ENCODE data around the gene RPL11.
"Not testable (repeated sequence)": the region's sequence is repeated elsewhere in the genome, so short reads cannot be mapped to it uniquely, and the experiment has no call there.

The RPL11 gene

DNA sequence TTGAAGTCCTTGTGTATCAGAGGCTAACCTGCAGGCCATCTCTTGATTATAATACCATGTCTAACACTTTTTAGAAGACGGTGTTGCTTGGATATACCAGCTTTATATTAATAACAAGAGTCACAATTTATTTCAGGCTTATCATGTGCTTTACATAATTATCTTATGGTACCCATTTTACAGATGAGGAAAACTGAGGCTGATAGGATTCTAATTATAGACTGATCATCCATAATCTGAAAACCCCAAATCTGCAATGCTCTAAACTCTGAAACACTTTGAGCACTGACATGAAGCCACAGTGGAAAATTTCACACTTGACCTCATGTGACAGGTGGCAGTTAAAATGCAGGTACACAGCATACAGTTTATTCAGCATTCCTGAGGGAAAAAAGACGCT, 7.2 kb upstream of the RPL11 start:
- no peak for DNase-seq (ENCODE audit: low spot score)

DNA sequence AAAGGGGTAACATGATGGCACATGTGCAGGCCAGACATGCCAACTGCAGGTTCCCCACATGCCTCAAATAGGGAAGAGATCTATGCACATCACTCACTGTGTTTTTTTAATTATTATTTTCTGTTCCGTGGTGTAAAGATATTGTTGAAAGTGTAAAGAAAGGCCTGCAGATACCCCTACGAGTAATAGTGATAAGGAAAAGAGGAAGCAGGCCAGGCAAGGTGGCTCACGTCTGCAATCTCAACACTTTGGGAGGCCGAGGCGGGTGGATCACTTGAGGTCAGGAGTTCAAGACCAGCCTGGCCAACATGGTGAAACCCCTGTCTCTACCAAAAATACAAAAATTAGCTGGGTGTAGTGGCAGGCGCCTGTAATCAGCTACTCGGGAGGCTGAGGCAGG, 6.4 kb upstream of the RPL11 start:
- not testable (repeated sequence) for FAIRE-seq; DNase-seq (ENCODE audit: low spot score)

More for the DNA sequence above, 7.2 kb upstream of the RPL11 start:
- FAIRE-seq: no peak

DNA sequence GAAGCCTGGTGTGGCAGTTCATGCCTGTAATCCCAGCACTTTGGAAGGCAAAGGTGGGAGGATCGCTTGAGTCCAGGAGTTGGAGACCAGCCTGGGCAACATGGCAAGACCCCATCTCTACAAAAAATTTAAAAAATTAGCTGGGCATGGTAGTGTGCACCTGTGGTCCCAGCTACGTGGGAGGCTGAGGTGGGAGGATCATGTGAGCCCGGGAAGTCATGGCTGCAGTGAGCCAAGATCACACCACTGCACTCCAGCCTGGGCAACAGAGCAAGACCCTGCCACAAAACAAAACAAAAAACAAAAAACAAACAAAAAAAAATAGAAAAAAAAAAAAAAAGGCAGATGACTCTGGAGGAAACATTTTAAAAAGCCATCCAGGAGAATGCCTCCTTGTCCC, 3.9 kb upstream of the RPL11 start:
- DNase-seq (ENCODE audit: low spot score); FAIRE-seq: not testable (repeated sequence)

DNA sequence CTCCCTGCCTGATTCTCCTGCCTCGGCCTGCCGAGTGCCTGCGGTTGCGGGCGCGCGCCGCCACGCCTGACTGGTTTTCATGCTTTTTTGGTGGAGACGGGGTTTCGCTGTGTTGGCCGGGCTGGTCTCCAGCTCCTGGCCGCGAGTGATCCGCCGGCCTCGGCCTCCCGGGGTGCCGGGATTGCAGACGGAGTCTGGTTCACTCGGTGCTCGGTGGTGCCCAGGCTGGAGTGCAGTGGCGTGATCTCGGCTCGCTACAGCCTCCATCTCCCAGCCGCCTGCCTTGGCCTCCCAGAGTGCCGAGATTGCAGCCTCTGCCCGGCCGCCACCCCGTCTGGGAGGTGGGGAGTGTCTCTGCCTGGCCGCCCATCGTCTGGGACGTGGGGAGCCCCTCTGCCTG, 3.3 kb upstream of the RPL11 start:
- not testable (repeated sequence) for DNase-seq (ENCODE audit: low spot score); FAIRE-seq

DNA sequence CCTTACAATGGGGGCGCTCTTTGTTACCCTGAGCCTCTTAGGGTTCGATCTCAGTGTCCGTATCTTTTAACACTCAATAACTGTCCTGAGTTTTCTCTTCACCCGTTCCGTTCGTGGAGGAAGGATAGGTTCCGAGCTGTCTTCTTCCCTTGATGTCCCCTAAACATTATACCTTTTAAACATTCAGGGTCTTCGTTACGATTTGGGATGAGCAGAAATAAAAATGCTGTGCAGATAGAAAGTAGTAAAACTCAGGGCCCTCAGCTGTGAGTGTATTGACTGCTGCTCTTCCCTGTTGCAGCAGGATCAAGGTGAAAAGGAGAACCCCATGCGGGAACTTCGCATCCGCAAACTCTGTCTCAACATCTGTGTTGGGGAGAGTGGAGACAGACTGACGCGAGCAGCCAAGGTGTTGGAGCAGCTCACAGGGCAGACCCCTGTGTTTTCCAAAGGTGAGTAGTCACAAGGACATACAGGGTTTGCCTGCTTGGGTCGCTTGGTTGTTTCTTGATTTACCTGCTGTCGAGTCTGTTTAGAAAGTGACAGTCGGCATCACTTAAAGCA, 784 bp downstream of the RPL11 start:
- DNase-seq (ENCODE audit: low spot score): no peak
- no peak for FAIRE-seq

DNA sequence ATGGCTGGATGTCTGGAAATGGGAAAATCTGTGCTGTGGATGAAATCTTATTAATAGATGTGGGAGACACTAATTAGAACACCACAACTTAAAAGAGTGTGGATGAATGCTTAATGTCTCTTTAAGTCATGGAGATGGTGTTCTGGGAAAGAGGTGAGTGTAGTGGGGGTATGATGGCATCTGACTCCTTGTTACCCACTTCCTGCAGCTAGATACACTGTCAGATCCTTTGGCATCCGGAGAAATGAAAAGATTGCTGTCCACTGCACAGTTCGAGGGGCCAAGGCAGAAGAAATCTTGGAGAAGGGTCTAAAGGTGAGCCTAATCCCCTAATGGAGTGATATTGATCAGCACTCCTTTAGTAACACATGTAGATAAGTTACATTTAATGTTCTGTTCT, 2.0 kb downstream of the RPL11 start:
- FAIRE-seq: no peak

DNA sequence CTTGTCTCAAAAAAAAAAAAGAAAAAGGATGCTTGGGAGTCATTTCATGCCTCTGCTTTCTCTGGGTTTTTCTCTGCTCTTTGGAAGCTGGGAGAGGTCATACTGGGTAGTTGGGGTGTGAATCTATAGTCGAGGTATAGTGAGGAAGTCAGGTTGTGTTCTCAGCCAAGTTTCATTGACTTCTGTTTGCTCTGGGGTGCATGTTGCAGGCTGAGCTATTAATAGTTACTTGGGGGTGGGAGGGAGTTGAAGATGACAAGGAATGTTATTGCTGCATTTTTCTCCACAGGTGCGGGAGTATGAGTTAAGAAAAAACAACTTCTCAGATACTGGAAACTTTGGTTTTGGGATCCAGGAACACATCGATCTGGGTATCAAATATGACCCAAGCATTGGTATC, 2.8 kb downstream of the RPL11 start:
- FAIRE-seq (no peak), DNase-seq (ENCODE audit: low spot score) (no peak)

More for the DNA sequence above, 2.0 kb downstream of the RPL11 start:
- DNase-seq (ENCODE audit: low spot score): no peak

DNA sequence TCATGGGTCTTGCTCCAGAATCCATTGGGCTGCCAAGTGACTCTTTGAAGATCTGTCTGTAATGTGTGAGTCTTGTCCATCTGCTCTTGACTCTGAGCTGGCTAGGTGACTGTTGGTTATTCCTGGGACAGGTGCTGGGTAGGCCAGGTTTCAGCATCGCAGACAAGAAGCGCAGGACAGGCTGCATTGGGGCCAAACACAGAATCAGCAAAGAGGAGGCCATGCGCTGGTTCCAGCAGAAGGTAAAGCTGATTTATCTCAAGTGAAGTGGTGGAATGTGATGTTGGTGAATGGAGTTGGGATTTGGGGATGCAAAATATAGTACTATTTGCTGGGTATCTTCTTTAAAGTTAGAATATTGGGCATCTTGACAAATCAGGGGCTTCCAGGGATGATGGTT, 4.1 kb downstream of the RPL11 start:
- no peak for DNase-seq (ENCODE audit: low spot score)
- FAIRE-seq: no peak

DNA sequence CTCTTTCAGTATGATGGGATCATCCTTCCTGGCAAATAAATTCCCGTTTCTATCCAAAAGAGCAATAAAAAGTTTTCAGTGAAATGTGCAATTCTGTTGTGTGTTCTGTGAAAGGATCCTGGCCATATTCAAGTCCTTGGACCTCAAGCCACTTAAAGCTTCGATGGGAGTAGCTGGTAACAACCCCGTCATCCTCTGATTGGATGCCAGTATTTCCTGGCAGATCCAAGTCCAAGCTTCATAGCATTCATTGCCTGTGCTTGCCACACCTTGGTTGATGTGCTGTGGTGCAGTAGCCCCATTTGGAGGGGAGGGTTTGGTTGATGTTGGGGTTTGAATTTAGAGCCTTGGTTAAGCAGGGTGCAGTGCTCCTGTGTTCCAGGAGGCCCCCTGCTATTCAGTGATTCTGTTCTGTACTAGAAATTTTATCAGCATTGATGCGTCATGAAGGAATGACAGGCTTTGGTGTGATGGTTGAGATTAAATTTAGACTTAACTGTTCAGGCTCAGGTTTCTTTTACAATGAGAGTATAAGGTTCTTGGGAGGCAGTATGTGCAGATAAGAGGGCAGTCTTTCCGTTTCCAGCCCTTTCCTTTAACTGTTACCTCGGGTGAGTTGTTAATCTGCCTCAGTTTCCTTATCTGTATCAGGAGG, 4.9 kb downstream of the RPL11 start:
- DNase-seq (ENCODE audit: low spot score): no peak
- FAIRE-seq: no peak

DNA sequence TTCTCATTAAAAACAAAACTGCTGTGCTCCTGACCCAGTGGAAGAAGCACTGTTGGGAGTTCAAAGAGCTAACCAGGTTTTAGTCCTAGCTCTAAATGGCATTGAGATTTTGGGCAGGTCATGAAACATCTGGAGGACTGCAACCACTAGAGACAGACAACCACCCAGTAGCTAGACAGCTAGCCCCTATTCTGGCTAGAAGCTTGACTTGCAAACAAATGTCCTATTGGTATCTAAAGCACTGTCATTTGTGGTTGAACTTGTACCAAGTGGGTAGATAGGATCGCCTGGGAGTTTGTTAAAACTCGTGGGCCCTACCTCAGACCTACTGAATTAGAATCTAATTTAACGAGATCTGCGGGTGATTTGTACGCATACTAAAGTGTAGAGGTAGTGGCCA, 6.9 kb downstream of the RPL11 start:
- no peak for DNase-seq (ENCODE audit: low spot score)
- no peak for FAIRE-seq

DNA sequence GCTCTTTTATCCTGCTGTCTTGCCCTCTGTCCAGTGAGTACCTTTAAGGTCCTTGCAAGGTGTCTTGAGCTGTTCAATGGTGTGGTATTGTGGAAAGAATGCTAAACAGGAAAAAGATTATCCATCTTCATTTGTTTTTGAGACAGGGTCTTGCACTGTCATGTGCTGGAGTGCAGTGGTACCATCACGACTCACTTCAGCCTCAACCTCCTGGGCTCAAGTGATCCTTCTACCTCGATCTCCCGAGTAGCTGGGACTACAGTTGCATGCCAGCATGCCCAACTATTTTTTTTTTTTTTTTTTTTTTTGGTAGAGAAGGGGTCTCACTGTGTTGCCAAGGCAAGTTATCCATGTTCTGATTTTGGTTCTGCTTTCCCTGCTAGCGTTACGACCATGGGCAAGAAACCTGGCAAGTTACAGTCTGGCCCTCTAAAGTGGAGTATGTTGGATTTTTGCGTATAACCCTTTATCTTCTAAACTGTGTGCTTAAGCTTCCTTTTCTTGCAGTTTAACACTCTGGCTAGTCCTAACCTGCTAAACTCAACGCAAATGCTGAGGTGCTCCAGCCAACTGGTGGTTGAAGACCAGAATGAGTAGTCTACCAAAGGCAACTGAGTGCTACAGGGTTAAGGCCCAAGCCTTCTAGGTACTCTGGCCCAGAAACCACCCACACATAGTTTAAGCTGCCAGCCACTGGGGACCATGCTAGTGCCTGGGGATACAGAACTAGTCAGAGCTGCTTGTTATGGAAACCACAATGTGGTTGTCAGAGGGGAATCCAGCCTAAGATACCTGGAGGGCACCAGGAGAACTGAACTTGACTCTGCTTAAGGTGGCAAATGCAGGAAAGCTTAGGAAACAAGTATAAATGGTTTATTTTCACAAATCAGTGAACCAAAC, 7.9 kb downstream of the RPL11 start:
- no peak for FAIRE-seq
- peak; percentile 22 for DNase-seq (ENCODE audit: low spot score)

DNA sequence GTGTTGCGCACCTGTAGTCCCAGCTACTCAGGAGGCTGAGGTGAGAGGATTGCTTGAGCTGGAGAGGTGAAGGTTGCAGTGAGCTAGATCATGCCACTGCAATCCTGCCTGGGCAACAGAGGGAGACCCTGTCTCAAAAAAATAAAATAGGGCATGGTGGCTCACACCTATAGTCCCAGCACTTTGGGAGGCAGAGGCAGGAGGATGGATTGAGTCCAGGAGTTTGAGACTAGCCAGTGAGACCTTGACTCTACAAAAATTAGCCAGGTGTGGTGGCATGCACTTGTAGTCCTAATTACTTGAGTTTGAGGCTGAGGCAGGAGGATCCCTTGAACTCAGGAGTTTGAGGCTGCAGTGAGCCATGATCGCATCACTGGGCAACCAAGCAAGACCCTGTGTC, 9.7 kb downstream of the RPL11 start:
- no peak for DNase-seq (ENCODE audit: low spot score)
- no peak for FAIRE-seq

DNA sequence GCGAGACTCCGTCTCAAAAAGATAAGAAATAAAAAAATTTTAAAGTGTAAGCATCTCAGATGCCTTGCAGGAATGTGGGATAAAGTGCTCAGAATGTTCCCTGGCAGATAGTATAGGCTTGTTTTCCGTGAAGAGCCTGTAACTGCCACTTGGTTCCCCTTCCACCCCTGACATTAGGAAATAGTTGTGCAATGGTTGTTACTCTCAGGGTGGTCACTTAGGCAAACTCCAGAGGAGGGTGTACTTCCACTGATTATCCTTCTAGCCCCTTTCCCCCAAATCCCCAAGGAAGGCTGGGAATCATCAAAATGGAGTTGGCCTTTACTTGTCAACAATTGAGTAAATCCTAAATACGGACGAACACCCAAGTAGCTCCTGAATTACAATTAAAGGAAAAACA, 10.4 kb downstream of the RPL11 start:
- FAIRE-seq (no peak), DNase-seq (ENCODE audit: low spot score) (no peak)

DNA sequence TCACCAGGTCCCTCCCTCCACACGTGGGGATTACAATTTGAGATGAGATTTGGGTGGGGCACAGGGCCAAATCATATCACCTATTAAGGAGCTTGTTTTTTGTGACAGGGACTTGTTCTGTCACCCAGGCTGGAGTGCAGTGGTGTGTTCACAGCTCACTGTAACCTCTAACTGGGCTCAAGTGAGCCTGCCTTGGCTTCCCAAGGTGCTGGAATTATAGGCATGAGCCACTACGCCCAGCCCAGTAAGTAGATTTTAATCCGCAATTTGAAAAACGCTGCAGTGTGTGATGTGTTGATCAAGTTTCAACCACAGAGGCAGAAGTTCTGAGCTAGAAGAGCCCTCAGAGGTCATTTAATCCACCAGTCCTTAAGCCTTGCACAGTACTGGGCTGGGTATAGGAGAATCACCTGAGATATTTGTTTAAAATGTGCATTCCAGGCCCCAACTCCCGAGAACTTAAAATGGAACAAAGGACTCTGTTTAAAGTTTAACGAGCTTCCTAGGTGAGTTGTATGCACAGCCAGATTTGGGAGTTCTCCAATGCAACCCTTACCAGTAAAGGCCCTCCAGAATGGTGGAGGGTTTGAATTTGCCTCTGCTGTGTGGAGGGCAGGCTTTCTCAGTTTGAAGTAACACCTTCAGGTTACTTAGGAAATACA, 13.4 kb downstream of the RPL11 start:
- no peak for FAIRE-seq
- DNase-seq (ENCODE audit: low spot score): no peak

DNA sequence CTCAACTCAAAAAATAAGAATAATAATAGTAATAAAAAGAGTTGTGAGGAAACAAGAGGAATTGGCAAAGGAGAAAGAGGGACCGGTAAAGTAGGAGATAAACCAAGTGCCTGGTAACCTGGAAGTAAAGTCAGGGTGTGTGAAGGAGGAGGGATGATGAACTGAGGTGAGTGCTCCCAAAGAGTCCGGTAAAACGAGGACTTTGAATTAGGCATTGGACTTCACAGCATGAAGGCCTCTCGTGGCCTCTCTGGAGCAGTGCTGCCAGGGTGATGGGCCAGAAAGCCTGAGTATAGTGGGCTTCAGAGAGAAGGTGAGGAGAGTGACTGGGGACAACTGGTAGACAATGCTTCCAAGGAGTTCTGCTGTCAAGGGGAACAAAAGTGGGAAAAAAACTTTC, 17.6 kb downstream of the RPL11 start:
- FAIRE-seq (no peak), DNase-seq (ENCODE audit: low spot score) (no peak)

DNA sequence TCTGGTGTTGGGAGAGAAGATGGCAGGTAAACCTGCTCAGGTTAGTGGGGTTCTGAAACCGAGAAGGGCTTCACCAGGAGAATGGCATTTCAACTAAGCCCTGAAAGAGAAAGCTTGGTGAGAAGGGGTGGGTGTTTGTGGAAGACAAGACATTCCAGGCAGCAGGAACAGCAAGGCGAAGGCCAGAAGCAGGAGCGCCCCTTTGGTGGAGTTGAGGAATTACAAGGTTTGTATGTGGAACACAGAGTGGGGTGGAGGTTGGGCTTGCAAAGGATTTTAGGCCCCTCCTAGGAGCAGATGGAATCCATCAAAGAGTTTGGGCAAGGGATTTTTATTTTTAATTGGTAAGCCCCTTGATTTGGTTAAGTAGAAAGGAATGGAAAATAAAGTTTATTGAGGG, 26.9 kb downstream of the RPL11 start:
- no peak for FAIRE-seq
- peak; percentile 50 for DNase-seq (ENCODE audit: low spot score)

DNA sequence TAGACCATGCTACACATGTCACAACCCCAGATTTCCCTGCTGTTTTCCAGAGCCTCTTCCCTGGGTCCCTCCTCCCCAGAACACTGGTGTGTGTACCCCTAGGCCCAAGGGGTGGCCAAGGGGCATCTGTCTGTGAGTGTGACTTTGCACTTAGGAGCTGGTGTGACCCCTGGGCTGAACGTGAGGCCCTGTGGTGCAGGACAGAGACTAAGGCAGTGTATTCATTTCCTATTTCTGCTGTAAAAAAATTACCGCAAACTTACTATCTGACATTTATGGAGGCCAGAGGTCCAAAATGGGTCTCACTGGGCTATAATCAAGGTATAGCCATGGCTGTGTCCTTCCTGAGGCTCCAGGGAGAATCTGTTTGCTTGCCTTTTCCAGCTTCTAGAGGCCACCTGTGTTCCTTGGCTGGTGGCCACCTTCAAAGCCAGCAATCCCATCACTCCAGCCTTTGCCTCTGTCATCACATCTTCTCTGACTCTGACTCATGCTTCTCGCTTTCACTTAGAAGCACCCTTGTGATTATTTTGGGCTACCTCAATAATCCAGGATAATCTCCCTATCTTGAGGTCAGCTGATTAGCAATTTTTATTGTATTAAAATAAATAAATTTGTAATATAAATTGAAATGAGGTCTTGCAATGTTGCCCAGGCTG, 27.7 kb downstream of the RPL11 start:
- FAIRE-seq (no peak), DNase-seq (ENCODE audit: low spot score) (no peak)

DNA sequence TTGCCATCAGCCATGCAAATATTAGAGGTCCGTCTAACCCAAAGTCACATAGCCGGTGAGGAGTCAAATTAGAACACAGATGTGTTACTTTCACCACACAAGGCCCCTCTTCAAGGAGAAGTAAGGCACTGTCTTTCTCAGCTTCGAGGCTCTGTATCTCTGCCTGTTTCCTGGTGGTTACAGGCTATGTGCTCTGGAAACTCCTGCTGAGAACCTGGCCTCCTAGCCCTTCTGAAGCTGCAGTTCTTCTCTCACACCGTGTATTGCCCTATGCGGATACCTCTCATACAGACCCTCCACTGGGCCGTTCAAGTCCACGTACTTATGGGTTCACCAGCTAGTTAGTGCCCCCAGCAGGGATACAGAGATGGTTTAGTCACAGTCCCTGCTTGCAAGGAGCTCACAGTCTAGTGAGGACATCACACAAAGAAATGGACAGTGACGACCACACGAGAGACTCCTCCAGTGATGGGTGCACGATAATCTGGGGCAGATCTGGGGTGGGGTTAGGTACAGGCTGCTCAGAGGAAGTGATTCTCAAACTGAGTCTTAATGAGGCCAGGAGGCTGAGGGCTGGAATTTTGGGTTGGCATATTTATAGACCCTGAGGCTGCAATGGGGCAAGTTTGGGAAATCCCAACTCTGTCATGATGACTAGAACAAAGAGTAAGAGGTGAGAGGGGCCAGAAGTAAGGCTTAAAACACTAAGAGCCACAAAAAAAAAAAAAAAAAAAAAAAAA, 28.8 kb downstream of the RPL11 start:
- FAIRE-seq (no peak), DNase-seq (ENCODE audit: low spot score) (no peak)

DNA sequence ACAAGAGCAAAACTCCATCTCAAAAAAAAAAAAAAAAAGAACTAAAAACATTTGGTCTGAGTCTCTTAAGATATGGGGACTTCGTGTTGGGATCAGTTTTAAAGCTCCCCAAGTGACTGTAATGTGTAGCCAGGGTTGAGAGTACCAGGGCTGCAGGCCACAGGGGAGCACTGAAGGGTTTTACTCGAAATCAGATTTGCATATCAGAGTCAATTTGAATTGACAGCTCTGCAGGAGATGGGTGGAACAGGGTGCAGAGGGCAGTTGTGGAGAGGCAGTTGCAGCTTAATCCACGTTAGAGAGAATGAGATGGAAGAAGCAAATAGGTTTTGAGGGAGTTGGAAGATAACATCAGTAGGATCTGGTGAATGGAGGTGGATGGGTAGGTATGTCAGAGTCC, 31.0 kb downstream of the RPL11 start:
- FAIRE-seq (no peak), DNase-seq (ENCODE audit: low spot score) (no peak)

DNA sequence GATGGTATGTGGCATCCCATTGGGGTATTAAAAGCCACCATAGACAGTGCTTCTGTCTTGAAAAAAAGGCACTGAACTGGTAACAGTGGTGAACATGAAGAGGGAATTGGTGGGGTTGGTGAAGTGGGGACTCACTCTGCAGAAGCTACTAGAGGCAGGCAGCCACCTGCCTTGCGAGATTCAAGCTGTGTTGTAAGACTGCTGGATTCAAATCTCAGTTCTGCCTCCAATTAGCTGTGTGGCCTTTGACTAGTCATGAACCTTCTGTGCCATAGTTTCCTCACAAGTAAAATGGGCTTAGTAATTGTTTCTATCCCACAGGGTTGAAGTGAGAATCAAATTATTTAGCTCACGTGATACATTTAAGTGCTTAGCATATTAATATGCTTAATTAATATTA, 35.1 kb downstream of the RPL11 start:
- DNase-seq (ENCODE audit: low spot score) (no peak), FAIRE-seq (no peak)

DNA sequence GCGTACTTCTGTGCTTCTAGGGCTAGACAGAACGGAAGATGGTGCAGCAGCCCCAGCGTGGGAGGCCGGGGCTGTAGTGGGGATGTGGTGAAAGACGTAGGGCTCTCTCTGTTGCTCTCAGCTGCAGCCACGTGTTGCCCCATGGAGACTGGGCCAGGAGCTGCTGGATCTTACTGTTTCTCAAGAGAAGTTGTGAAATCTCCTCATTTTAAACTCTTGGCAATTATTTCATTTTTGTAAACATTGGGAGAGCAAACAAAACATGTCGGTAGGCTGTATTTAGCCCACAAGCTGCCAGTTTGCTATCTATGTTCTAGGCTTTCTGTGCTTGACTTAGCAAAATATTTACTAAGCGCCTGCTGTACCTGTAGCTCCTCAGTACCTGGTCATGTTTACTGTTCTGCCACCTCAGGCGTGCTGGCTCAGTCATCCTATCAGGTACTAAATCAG, 35.8 kb downstream of the RPL11 start:
- no peak for DNase-seq (ENCODE audit: low spot score)
- no peak for FAIRE-seq
